Thoracic aorta (tissue), 2 donors: ENCODE results near the gene FARP1. TPM values are rescaled to one million over a fixed set of nuclear protein-coding genes. Genes with fewer than 3 reads are reported as not detected.

ENCODE experiments used
- ATAC-seq: fragments of 150-250 bp; one replicate; pipeline ENCODE4 v1.8.0; 2017; ENCODE audit warnings: low read depth; ENCODE audit not compliant: insufficient number of reproducible peaks, low FRiP score
- DNase-seq: peaks from one replicate; pipeline ENCODE4 v3.0.0-alpha.2; 2020; ENCODE audit warnings: low spot score
- H3K27ac ChIP-seq, 2 donors: fragments of 200-600 bp; sonication (generic); 1 replicate in 1 of 2; 2 replicates in 1 of 2; pipeline ENCODE4 v1.5.1; 2016; ENCODE audit warnings: mild to moderate bottlenecking in 2 of 2, moderate library complexity in 2 of 2
- H3K27me3 ChIP-seq: fragments of 200-600 bp; sonication (generic); replicated peaks from 2 replicates; pipeline ENCODE4 v1.6.0; 2016; ENCODE audit warnings: mild to moderate bottlenecking; ENCODE audit not compliant: insufficient read depth
- H3K36me3 ChIP-seq: fragments of 200-600 bp; sonication (generic); one replicate; pipeline ENCODE4 v1.5.1; 2016
- H3K4me1 ChIP-seq, 2 donors: fragments of 200-600 bp; sonication (generic); 1 replicate in 1 of 2; 2 replicates in 1 of 2; pipeline versions ENCODE4 v1.5.1 to v1.6.0; 2016; ENCODE audit warnings: low read depth in 2 of 2, mild to moderate bottlenecking in 1 of 2; ENCODE audit not compliant: control insufficient read depth in 1 of 2
- H3K4me3 ChIP-seq: fragments of 200-600 bp; sonication (generic); 2 replicates; pipeline ENCODE4 v1.5.1; 2016; ENCODE audit warnings: mild to moderate bottlenecking
- H3K9me3 ChIP-seq: fragments of 200-600 bp; sonication (generic); 2 replicates; pipeline ENCODE4 v1.5.1; 2016
- CTCF ChIP-seq: fragments of 200-600 bp; sonication (generic); IDR thresholded peaks from one replicate; pipeline ENCODE4 v1.5.1; 2019; ENCODE audit warnings: antibody characterized with exemption
- total RNA-seq, 2 donors: library from RNA; depleted of rRNA; stranded (reverse); fragments of >200 nt; gene quantifications; one replicate each; pipeline versions ENCODE4 v1.1.0 to v1.2.3, GENCODE V29; 2016

Gene FARP1
- total RNA-seq, 2 donors from 2014 or later = 17.6 to 30.3 TPM

- no peak overlapping the region for H3K27ac ChIP-seq
- no peaks in the 10 kb centered on the region for H3K9me3 ChIP-seq
- DNase-seq (no peak), ATAC-seq (no peak)
- peaks cover 4% of the 10 kb centered on the region for H3K36me3 ChIP-seq
- H3K4me3 ChIP-seq = no peak overlapping the region
- no peaks in the 10 kb centered on the region for H3K27me3 ChIP-seq
- peaks cover 24 to 27% of the 10 kb centered on the region in 2 donors for H3K4me1 ChIP-seq
- TF ChIP-seq CTCF = no peak
Measured at GRCh38 chr13:98479496-98480003, 336.7 kb downstream of the FARP1 start.

GRCh38 chr13:98480915-98481877 is 338.3 kb downstream of the FARP1 start:
- Histone ChIP-seq H3K27ac (no peak overlapping the region), H3K4me1 (peaks cover 29 to 38% of the 10 kb centered on the region in 2 donors), H3K4me3 (no peak overlapping the region), H3K36me3 (no peaks in the 10 kb centered on the region), H3K9me3 (no peaks in the 10 kb centered on the region), H3K27me3 (no peaks in the 10 kb centered on the region)
- DNase-seq = no peak
- no peak for ATAC-seq
- no peak for TF ChIP-seq CTCF

- H3K4me1 ChIP-seq = peaks cover 25 to 38% of the 10 kb centered on the region in 2 donors
- no peaks in the 10 kb centered on the region for H3K36me3 ChIP-seq
- ATAC-seq (no peak), DNase-seq (no peak)
- peak overlapping the region; percentile 25 for H3K4me3 ChIP-seq
- H3K27me3 ChIP-seq = no peaks in the 10 kb centered on the region
- H3K9me3 ChIP-seq = no peaks in the 10 kb centered on the region
- H3K27ac ChIP-seq = peak overlapping the region in 1 of 2 donors; percentile 25
- no peak for TF ChIP-seq CTCF
Measured at GRCh38 chr13:98482476-98483444, 339.9 kb downstream of the FARP1 start.

GRCh38 chr13:98483601-98484288 is 340.9 kb downstream of the FARP1 start:
- H3K9me3 ChIP-seq = no peaks in the 10 kb centered on the region
- DNase-seq = no peak
- H3K27me3 ChIP-seq = no peaks in the 10 kb centered on the region
- H3K4me1 ChIP-seq = peaks cover 25 to 38% of the 10 kb centered on the region in 2 donors
- no peak for TF ChIP-seq CTCF
- ATAC-seq = no peak
- no peak overlapping the region for H3K4me3 ChIP-seq
- H3K27ac ChIP-seq = peak overlapping the region; percentile 67 to 75
- H3K36me3 ChIP-seq = no peaks in the 10 kb centered on the region
